GM12873 (cell line): ENCODE data around the gene PIERCE2.

Source experiments
- CTCF ChIP-seq: IDR thresholded peaks from 2 replicates; pipeline ENCODE4 v1.5.1; 2012; ENCODE audit warnings: low read depth, mild to moderate bottlenecking, moderate library complexity, low read length, control low read depth; ENCODE audit not compliant: insufficient read depth; ENCODE audit errors: missing control alignments

PIERCE2 gene

GRCh38 chr15:55381595-55381994 is 26.7 kb upstream of the PIERCE2 start:
- no peak for TF ChIP-seq CTCF

GRCh38 chr15:55383687-55384086 is 24.6 kb upstream of the PIERCE2 start:
- TF ChIP-seq CTCF, result no peak

GRCh38 chr15:55387027-55387426 is 21.3 kb upstream of the PIERCE2 start:
- no peak for TF ChIP-seq CTCF

- TF ChIP-seq CTCF, result no peak
Observed at GRCh38 chr15:55389264-55389607, 19.1 kb upstream of the PIERCE2 start.

GRCh38 chr15:55394694-55395093 is 13.6 kb upstream of the PIERCE2 start:
- no peak for TF ChIP-seq CTCF

GRCh38 chr15:55398243-55398642 is 10.1 kb upstream of the PIERCE2 start:
- no peak for TF ChIP-seq CTCF

GRCh38 chr15:55401786-55402246 is 6.5 kb upstream of the PIERCE2 start:
- no peak for TF ChIP-seq CTCF
